HUDEP-2 (cell line): ENCODE data around the gene HBS1L.

Experiments
- DNase-seq, 76 experiments: peaks; one replicate each; lab custom pipeline; 2025; ENCODE audit not compliant: unreplicated experiment in 76 of 76; lab: John Stamatoyannopoulos, UW

The HBS1L gene

DNA sequence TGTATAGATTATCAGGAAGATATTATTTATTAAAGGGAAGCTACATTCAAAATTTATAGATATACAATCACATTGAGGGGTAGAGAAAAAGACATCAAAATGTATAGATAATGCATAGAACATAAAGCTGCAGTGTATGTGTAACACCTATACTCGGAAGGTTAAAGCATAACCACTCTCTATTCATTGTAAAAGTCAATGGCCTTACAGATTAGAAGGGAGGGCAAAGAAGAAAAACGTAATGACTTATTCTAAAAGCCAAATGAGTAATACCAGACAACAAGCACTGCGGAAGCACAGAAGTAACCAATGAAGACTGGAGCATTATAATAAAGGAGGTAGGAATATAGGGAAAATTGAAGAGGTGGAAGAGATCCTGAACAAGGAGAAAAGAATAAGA lies 11.3 kb downstream of the HBS1L start:
- no peak for DNase-seq

DNA sequence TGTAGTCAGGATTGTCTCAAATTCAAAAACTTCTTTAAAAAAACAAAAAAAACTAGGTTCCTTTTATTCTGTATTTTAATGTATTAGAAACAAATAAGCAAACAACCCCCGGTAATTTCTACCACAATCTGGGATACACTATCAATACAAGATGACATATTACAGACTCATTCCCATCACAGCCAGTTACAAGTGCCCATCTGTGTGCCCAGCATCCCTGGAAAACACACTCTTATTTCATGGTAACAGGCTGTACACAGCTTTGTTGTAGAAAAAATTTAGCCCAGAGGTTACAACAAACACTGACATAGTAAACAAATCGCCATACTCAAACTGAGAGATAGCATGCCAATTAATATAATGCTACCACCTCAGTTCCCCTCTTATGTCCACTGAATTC lies 16.3 kb downstream of the HBS1L start:
- no peak for DNase-seq

DNA sequence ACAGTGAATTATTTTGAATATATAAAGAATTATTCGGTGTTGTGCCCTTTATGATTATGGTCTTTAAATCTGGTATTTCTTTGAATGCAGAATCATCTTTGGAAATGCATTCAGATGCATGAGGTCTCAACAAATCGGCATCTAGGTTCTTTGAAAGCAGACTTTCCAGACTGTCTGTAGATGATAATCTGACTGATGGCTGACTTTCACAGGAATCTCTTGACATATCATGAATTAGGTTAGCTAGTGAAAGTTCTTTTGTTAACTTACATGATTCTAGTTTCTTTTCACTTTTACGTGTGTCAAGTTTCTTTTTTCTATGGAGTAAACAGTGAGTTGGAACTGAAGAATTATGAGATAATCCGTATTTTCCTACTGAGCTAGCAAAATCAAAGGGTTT lies 17.1 kb downstream of the HBS1L start:
- no peak for DNase-seq

DNA sequence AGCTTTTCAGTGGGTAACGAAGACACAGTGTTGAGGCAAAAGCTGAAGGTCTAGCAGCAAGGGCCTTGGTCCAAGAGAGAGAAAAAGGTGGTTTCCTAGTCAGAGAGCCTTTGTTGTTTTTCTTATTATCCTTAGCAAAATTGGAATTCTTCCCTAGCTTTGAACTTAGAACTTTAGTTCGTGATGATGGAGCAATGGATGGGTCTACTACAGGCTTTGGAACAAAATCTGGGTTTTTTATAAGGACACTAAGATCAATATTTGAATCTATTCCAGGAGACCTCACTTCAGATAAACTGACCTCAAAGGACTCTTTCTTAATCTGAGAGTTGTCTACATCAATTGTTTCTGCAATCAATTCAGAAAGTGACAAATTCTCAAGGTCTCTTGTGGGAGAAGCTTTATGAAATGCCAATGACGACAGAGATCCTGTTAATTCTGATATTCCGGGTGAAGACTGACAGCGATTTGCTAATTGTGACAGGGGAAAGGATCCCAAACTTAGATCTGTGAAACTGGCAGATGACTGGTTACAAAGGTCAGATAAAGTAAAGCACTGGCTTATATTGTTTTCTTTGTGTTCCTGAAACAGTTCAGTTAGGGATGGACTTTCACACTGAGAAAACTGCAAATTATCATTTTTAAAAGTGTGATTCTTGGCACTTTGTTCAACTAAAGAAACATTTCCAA lies 17.7 kb downstream of the HBS1L start:
- DNase-seq, result no peak

DNA sequence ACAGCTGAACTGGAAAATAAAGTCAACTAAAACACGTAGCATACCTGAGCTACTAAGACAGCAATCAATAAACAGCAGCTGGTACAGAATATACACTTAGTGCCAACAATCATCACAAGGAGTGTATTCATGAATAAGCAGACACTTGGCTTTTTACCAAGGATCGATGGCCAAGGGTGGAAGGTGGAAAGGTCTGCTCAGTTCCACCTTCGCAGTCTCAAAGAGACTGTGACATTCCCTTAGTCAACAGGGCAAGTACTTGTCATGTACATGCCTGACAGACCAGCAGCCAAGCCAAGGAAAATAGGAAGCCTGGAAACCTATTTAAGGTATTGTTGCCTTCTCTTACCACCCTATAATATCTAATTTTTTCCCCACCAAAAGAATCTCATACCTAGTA lies 21.4 kb downstream of the HBS1L start:
- peak in 3 of 76 experiments; percentile 25 to 45 (median 31) for DNase-seq

DNA sequence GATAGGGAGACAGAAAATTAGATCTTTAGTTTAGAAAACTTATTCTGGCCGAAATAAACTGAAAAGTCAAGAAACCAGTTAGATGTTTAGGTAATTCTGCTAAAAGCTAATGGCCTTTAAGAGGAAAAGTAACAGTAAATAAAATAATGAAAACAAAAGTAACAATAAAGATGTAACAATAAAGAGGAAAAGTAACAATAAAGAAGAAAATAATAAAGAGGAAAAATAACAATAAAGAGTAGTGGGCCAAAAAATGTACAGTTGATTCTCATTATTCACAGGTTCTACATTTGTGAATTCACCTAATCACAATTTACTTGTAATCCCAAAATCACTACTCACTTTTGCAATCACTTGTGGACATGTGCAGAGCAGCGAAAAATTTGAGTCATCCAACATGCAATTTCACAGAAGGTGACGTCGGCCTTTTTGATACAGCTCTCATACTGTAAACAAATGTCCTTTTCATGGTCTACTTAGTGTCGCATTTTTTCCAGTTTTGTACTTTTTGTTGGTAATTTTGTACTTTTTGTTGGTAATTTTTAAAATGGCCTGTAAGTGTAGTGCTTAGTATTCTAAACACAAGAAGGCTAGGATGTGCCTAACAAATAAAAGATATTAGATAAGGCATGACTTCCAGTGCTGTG lies 24.0 kb downstream of the HBS1L start:
- no peak for DNase-seq

DNA sequence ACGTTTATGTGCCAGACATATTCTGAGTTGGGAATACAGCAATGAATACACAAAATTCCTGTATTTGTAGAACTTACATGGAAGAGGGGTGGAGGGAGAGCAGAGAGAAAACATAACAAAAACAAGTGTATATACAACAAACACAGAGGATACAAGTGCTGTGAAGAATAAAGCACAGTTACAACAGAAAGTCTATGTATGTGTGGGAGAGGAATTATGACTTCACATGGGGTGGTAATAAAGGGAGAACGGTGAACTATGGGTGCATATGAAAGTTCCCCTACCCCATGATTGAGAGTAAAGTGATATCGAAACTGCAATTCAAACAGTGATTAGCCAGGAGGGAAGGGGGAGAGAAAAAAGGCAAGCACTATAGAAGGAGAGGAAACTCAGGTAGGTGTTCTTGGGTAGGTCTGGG lies 24.6 kb downstream of the HBS1L start:
- DNase-seq, result no peak

DNA sequence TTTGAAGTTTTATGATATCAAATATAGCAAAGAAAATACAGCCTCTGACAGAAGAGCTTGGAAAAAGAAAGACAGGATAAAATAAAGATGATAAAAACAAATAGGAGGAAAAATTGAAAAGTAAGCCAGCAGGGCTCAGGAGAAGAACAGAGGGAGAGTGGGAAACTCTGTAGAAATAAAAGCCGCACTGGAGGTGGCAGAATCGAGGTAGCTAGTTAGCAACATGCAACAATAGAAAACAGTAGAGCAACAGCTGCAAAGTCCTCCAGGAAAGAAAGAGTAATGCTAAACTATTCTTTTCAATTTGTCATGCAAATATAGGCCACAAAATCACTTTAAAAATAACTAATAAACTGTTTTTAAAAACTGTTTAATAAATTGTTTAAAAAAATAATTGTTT lies 28.8 kb downstream of the HBS1L start:
- DNase-seq, result no peak

DNA sequence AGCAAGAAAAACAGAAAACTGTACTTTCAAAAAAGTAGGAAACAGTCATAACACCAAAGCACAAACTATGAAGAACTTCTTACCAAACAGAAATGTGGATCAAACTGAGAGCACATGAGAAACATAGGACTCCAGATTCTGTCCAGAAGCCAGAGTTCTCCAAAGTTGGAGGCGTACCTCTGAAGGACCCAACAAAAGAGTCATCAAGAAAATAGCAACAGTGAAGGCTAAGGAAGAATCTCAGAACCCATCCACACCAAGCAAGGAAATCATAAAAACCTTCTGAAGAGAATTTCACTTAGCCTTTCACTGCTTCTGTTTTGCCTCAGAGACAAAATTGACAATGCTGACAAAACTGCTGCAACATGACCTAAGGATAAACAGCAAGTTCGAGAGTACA lies 29.4 kb downstream of the HBS1L start:
- no peak for DNase-seq

DNA sequence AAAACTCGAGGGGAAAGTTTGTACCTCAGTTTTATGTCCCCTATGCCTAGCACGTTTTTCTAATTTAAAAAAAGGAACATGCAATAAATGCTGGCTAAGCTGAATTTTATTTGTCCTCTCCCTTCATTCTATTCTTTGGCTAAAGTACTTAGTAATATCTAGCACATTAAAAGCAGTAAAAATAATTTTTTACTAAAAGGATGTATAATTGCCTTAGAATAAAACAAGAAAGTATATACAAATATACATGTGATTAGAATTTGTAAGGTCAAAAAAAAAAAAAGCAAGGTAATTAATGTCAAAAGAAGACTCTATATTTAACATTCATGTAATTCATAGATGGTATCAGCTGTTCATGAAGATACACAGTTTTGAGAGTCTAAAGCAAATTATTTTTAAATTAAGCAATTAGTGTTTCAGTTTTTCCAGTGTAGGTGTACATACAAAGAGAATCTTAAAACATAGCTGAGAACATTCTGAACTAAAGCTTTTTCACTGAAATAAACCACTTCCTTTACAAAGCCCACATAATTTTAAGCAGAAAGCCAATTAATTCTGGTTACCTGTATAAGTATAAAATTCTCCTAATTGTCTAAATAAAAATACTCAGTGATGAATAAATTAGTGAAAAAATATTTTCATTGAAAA lies 32.4 kb downstream of the HBS1L start:
- no peak for DNase-seq

DNA sequence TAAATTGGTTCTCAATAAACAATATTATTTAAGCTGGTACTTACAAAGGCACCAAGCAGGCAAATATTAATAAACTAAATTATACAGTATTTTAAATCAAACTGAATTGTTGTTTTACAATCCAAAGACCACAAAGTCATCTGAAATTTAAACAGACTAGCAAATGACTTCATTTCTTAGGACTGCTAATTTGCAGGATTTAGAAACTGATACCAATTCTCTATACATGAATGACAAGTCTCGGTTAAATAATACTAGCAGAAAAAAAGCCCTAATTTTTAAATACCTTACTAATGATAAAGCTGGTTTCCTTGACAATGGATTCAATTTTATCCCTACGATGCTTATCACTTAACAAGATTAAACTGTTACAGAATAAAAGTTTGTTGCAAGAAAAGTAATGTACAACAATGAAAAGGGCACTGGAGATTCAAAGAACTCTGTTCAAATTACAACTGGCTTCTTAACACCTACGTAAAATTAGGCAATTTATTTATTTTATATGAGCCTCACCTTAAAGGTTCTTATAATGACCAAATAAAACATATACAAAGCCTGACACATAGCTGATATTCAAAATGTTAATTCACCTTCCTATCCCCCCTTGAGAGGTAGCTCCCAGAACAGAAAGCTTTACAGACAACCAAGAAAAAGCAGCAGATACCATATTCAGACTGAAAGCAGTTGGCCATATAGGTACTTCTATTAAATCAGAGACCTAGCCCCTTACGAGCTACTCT lies 33.1 kb downstream of the HBS1L start:
- DNase-seq, result no peak

DNA sequence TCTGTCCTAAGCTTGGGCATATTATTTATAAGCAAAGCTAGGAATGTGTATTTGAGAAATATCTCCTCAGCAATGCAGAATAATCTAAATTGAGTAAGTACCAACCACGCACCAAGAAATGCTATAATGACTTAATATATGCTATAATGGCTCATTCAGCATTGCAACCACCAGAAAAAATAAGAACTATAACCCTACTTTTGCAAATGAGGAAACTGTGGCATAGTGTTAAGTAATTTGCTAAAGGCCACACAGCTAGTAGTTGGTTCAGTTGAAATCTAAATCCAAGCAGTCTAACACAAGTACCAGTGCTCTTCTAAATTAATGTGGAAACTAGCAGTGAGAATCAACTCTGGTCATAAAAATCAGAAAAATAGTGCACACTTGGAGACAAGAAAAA lies 35.7 kb downstream of the HBS1L start:
- DNase-seq, result no peak

DNA sequence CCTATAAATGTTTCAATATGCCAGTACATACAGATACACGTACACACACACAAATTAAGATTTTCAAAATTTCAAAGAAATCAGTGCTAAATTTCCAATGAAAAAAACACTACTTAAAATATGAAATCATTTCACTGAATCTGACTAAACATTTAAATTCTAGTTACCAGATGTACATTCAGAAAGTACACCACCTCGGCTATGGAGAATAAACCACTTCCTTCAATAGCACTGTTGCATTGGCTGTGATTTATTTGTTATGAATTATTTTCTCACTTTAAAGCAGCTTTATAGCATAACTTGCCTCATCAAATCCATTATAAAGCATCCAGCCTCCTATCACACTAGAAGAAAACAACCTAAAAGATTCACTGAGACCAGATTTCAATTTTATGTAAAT lies 36.6 kb downstream of the HBS1L start:
- no peak for DNase-seq

DNA sequence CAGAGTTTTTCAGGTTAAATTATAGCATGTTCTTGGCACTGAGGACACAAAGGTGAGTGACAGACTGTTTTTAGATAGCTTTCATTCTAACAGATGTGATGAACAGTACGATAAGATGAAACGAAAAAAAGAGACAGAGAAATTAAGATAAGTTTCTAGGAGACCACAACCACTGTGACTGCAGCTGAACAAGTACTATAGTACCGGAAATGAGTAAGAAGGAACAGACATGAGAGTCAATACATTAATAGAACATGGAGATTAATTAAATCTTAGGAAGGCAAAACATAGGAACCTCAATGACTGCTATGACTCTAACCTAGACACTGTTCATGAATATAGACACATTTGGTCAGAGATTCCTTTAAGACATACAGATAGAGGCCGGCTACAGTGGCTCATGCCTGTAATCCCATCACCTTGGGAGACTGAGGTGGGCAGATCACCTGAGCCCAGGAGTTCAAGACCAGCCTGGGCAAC lies 40.2 kb downstream of the HBS1L start:
- no peak for DNase-seq

DNA sequence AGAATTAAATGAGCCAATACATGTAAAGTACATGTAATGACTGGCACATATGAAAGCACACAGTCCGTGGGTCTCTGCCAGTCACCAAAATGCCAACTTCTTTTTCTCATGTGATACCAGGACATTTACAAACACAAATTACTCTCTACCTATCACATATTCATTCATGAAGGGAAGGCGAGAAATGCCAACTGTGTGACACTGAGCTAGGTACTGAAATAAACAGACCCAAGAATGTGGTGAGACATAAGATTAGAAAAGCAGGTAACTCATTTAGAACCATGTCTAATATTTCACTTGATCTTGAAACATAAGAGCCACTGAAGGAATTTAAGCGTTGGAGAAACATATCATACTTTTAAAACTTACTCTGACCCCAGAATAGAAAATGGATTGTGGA lies 41.4 kb downstream of the HBS1L start:
- DNase-seq, result no peak

DNA sequence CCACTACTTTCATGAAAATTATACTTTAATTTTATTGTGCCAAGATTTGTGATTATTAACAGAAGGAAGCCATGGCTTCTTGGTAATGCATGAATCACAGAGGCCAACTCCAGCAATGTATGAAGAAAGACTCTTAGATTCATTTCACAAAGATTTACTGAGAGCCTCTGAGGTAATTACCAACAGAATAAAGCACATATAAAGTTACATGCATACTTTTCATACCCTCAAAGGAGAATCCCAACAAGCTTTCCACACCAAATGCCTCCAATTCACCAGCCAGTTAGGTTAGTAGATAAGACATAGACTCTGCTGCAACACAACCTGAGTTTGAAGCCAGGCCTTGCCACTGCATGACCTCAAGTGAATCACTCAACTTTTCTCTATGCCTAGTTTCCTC lies 41.9 kb downstream of the HBS1L start:
- DNase-seq, result no peak

DNA sequence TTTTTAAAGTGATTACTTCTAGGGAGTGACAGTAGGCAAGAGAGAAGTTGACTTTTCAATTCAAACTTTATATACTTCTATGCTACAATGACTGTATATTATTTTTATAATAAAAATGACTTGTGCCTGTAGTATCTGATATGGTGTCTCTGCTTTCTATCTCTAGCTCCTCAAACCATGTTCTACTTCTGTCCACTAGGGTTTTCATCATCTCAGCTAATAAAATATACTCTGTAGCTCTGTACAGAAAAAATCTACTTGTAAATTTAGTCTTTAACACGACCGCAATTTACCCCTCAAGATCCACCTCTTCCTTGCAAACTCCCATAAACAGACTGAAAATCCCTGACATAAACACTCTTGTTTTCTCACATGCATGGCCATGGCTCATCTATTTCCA lies 42.3 kb downstream of the HBS1L start:
- DNase-seq, result peak in 1 of 76 experiments; percentile 33

DNA sequence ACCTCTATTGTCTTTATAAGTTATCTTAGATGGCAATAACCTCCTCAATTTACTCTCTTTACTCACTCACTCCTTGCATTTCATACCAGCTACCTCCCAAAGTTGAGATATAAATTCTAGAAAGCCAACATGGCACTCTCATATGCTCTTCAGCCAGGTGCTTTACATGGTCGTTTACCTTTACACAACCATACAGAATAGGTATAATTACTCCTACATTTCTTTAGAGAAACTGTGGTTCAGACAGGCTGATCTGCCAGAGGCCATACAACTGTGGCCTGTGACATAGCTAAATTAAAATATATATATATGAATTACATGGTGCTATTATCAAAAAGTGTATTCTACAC lies 45.7 kb downstream of the HBS1L start:
- no peak for DNase-seq

DNA sequence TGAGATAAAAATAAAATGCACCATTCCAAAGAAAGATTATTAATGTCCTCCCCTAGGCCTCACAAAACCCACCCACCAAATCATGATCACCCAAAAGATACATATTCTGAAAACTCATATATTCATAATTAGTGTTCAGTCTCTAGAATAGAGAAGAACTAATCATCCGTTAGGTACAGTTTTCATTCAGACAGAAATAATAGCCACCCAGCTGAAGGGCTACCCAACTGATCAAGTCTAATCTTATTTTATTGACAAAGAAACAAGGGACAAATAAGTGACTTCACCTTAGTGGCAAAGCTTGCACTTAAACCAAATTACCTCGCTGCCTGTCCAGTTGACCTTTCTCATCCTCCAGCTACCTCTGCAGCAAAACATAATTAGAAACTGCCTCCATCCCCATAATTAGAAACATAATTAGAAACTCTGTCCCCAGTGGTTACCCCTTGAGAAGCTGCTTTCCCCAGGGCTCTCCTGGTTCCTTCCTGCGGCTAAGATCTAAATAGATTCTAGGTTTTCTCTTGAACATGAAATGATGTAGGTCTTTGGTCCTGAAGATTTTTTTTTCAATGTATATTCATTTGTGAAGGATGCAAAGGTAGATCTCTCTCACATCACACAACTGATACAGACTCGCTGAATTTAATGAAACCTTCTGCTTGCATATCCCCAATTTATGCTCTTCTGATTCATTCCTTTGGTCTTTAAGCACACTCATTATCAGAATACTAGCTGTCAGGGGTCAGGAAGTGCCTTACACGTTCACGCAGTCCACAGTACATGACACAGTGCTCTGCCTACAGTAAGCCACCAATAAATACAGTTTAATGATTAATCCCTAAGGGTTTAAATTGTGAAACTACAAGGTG lies 46.3 kb downstream of the HBS1L start:
- no peak for DNase-seq

DNA sequence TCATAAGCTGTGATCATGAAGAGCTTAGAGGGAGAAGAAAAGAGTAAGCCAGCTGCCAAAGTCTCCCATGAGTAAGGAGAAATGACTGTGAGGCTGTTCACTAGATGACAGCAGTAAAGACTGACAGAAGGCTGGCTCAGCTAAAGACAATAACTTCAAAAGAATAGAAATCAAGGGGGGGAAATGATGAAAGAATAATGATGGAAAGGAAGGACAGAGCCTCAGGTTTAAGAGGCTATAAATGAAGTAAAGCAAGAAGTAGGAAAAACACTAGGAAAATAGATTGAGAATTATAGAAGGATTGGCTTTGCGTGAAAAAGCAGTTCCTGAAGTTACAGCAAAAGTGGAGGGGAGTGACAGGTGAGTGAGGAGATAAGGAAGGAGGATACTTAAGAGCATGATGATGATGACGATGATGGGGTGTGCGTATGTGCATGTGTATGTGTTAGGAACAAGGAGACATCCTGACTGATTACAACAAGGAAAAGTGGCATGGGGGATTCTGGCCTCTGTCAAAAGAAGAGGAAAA lies 48.2 kb downstream of the HBS1L start:
- peak in 1 of 76 experiments; percentile 34 for DNase-seq
